Neutrophil (primary cell): ENCODE results near the gene KLF16.

ENCODE experiments used
- H3K27ac ChIP-seq: fragments of 200-600 bp; sonication (generic); 2 replicates; pipeline ENCODE4 v1.5.1; 2016; ENCODE audit warnings: mild to moderate bottlenecking, moderate library complexity
- H3K27me3 ChIP-seq: fragments of 200-600 bp; sonication (generic); 2 replicates; pipeline ENCODE4 v1.6.0; 2016; ENCODE audit warnings: mild to moderate bottlenecking
- H3K36me3 ChIP-seq: fragments of 200-600 bp; sonication (generic); 2 replicates; pipeline ENCODE4 v1.5.1; 2017
- H3K4me1 ChIP-seq, 2 experiments: fragments of 200-600 bp in 1 of 2; sonication (generic) in 1 of 2; 1 replicate in 1 of 2; 2 replicates in 1 of 2; pipeline versions ENCODE4 v1.5.1 to v1.6.1; 2013 to 2016; ENCODE audit warnings: low read depth in 1 of 2, low read length in 1 of 2, mild to moderate bottlenecking in 1 of 2, moderate library complexity in 1 of 2; ENCODE audit not compliant: control insufficient read depth in 1 of 2, insufficient read depth in 1 of 2
- H3K4me3 ChIP-seq, 2 experiments: fragments of 200-600 bp in 1 of 2; sonication (generic) in 1 of 2; 1 replicate in 1 of 2; 2 replicates in 1 of 2; pipeline ENCODE4 v1.5.1; 2013 to 2016; ENCODE audit warnings: low read depth in 1 of 2, low read length in 1 of 2, mild to moderate bottlenecking in 1 of 2, moderate library complexity in 1 of 2
- H3K9me3 ChIP-seq: fragments of 200-600 bp; sonication (generic); 2 replicates; pipeline ENCODE4 v1.5.1; 2016
- TF ChIP-seq, protein P1 (sequence below): fragments of 200-600 bp; sonication (generic); IDR thresholded peaks from 2 replicates; pipeline ENCODE4 v1.5.1; 2016; ENCODE audit warnings: antibody characterized with exemption

The KLF16 gene

DNA sequence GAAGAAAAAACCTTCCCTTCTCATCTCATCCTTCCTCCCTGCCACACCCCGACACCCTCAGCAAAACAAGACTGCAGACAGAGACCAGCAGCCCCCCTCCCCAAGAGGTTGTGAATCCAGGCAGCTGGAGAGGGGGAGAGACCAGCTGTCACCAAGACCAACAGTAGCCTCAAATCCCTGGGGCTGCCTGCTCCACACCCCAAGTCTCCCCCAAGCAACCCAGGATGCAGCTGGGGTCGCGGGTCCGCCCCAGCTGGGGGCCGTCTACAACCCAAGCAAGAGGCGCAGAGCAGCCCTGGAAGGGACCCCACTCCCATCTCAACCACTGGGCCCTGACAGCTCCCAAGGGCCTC lies 7.1 kb downstream of the KLF16 start:
- H3K36me3 ChIP-seq: peaks cover 9% of the 10 kb centered on the region
- peaks cover 14% of the 10 kb centered on the region for H3K27me3 ChIP-seq
- TF ChIP-seq, protein P1, sequence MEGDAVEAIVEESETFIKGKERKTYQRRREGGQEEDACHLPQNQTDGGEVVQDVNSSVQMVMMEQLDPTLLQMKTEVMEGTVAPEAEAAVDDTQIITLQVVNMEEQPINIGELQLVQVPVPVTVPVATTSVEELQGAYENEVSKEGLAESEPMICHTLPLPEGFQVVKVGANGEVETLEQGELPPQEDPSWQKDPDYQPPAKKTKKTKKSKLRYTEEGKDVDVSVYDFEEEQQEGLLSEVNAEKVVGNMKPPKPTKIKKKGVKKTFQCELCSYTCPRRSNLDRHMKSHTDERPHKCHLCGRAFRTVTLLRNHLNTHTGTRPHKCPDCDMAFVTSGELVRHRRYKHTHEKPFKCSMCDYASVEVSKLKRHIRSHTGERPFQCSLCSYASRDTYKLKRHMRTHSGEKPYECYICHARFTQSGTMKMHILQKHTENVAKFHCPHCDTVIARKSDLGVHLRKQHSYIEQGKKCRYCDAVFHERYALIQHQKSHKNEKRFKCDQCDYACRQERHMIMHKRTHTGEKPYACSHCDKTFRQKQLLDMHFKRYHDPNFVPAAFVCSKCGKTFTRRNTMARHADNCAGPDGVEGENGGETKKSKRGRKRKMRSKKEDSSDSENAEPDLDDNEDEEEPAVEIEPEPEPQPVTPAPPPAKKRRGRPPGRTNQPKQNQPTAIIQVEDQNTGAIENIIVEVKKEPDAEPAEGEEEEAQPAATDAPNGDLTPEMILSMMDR: no peak
- H3K4me1 ChIP-seq: peaks cover 83 to 99% of the 10 kb centered on the region in 2 experiments
- H3K27ac ChIP-seq: peak overlapping the region; percentile 98
- H3K4me3 ChIP-seq: peak overlapping the region; percentile 73 to 85
- no peaks in the 10 kb centered on the region for H3K9me3 ChIP-seq

DNA sequence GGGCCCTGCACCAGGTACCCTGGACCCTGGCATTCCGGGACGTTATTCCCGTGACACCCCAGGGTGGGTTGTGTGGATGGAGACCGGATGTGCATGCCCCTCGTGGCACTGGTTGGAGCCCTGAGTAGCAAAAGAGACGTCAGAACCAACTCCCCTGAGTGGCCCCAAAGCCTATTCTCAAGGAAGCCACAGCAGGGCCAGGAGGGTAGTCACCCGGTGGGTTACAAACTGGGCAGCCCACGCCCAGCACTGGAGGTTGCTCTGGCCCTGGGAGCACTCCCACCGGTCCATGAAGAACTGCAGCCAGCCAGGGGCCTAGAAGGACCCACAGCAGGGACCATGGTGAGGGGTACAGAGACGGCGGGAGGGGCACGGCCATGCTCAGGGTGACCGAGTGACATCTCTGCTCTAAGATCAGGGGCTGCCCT lies 7.5 kb downstream of the KLF16 start:
- Histone ChIP-seq H3K36me3 (peaks cover 9% of the 10 kb centered on the region), H3K27ac (peak overlapping the region; percentile 98), H3K9me3 (no peaks in the 10 kb centered on the region), H3K27me3 (peaks cover 16% of the 10 kb centered on the region), H3K4me1 (peaks cover 81 to 97% of the 10 kb centered on the region in 2 experiments), H3K4me3 (peak overlapping the region; percentile 73 to 85)
- TF ChIP-seq, protein P1: no peak

DNA sequence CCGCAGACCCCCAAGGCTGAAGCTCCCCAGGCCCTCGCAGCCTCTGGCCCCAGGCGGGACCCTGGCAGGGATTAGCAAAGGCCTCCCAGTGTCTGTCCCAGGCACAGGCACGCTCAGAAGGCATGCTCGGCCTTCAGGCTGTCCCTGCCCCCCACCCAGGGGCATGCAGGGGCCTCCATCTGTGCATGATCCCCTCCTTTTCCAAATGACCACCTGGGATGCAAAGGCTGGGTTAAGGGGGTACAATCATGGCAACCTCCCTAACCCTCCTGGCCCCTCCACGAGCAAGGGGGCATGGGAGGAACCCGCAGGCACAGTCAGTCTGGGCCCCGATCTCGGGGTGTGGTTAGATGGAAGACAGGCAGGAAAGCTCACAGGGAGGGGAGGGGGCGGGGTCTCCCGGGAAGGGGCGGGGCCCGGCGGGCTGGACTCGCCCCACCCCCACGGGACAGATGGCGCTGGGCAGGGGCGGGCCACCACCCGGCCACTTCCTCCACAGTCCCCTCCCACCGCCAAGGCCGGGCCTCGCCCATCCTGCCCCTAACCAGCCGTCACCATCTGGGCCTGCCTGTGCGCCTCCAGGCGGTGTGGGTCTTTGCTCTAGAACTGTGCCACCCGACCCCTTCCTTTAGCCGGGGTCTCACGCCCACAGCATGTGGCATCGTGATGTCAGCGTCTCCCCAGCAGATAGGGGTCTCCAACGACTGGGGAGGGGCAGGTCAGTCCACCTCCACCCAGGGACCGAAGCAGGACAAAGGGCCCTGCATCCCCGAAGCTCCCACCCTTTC lies 8.1 kb downstream of the KLF16 start:
- TF ChIP-seq, protein P1: peak; percentile 60
- H3K27ac ChIP-seq: peak overlapping the region; percentile 98
- H3K36me3 ChIP-seq: peaks cover 9% of the 10 kb centered on the region
- H3K9me3 ChIP-seq: no peaks in the 10 kb centered on the region
- peak overlapping the region; percentile 73 to 85 for H3K4me3 ChIP-seq
- H3K4me1 ChIP-seq: peaks cover 76 to 91% of the 10 kb centered on the region in 2 experiments
- H3K27me3 ChIP-seq: peaks cover 16% of the 10 kb centered on the region

DNA sequence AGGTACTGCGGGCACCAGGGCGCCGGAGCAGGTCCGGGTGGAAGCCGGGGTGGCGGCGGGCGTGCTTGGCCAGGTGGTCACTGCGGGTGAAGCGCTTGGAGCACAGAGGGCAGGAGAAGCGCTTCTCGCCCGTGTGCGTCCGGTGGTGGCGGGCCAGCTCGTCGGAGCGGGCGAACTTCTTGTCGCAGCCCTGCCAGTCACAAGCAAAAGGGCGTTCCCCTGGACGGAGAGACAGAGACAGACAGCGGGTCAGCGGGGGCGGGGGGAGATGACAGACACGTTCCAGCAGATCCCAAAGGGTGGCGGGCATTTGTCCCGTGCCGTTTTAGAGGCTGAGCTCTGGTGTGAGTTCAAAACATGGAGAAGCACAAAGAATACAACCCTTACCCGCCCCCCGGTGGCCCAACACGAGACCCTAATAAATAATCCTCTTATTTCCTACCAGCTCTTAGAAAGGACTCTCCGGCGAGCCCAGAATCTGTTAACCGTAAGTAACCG lies 8.8 kb downstream of the KLF16 start:
- H3K4me3 ChIP-seq: peak overlapping the region; percentile 73 to 85
- H3K36me3 ChIP-seq: peaks cover 9% of the 10 kb centered on the region
- TF ChIP-seq, protein P1: no peak
- H3K4me1 ChIP-seq: peaks cover 74 to 87% of the 10 kb centered on the region in 2 experiments
- H3K27ac ChIP-seq: peak overlapping the region; percentile 98
- peaks cover 16% of the 10 kb centered on the region for H3K27me3 ChIP-seq
- H3K9me3 ChIP-seq: no peaks in the 10 kb centered on the region

DNA sequence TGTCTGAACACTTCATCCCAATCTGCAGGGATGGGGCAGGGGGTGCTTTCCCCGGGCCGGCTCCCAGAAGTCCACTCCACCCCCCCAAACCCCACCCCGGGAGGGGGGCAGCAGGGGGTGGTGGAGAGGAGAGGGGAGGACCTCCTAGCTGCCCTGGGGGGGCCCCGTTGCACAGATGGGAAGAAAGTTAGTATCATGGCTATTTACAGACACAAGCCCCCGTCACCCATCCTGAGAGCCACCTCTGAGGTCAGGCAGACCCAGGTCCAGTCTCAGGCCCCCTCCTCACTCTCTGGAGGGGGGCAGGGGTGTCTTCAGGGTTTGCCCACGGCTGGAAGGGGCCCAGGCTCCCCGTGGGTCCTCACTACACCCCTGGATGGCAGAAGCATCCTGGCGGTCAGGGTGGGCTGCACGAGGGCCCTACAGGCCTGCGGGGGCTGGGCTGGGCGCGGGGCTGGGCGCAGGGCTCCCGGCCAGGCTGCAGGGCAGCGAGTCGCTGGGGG lies 9.3 kb downstream of the KLF16 start:
- peaks cover 76 to 87% of the 10 kb centered on the region in 2 experiments for H3K4me1 ChIP-seq
- peak overlapping the region in 1 of 2 experiments; percentile 51 for H3K4me3 ChIP-seq
- peak overlapping the region; percentile 98 for H3K27ac ChIP-seq
- no peaks in the 10 kb centered on the region for H3K9me3 ChIP-seq
- H3K36me3 ChIP-seq: peaks cover 9% of the 10 kb centered on the region
- TF ChIP-seq, protein P1: no peak
- H3K27me3 ChIP-seq: peaks cover 16% of the 10 kb centered on the region
